ENCODE data around the gene PTCH2.
"Not testable (repeated sequence)": the region's sequence is repeated elsewhere in the genome, so short reads cannot be mapped to it uniquely, and the experiment has no call there.

DNA sequence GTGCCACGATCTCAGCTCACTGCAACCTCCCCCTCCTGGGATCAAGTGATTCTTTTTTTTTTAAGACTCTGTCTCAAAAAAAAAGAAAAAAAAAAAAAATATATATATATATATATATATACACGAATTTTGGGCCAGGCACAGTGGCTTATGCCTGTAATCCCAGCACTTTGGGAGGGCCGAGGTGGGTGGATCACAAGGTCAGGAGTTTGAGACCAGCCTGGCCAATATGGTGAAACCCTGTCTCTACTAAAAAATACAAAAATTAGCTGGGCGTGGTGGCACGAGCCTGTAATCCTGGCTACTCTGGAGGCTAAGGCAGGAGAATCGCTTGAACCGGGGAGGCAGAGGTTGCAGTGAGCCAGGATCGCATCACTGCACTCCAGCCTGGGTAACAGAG lies 45.2 kb downstream of the PTCH2 start:
- TF ChIP-seq, protein P1, sequence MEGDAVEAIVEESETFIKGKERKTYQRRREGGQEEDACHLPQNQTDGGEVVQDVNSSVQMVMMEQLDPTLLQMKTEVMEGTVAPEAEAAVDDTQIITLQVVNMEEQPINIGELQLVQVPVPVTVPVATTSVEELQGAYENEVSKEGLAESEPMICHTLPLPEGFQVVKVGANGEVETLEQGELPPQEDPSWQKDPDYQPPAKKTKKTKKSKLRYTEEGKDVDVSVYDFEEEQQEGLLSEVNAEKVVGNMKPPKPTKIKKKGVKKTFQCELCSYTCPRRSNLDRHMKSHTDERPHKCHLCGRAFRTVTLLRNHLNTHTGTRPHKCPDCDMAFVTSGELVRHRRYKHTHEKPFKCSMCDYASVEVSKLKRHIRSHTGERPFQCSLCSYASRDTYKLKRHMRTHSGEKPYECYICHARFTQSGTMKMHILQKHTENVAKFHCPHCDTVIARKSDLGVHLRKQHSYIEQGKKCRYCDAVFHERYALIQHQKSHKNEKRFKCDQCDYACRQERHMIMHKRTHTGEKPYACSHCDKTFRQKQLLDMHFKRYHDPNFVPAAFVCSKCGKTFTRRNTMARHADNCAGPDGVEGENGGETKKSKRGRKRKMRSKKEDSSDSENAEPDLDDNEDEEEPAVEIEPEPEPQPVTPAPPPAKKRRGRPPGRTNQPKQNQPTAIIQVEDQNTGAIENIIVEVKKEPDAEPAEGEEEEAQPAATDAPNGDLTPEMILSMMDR (IDR thresholded peaks at IDR 0.05) = not testable (repeated sequence)
- TF ChIP-seq POLR2A (IDR thresholded peaks at IDR 0.05); POLR2AphosphoS5 (IDR thresholded peaks at IDR 0.05); EP300 (IDR thresholded peaks at IDR 0.05; ENCODE audit: low read depth): not testable (repeated sequence)

Data from transverse colon (tissue), 4 donors.